ENCODE measurements around the gene ATG2B. TPM values are rescaled to one million over a fixed set of nuclear protein-coding genes. Genes with fewer than 3 reads are reported as not detected.

Gene ATG2B
- total and polyA plus RNA-seq, 3 experiments from 2014 or later = 2.6 to 19.8 (median 17.4) TPM

DNA sequence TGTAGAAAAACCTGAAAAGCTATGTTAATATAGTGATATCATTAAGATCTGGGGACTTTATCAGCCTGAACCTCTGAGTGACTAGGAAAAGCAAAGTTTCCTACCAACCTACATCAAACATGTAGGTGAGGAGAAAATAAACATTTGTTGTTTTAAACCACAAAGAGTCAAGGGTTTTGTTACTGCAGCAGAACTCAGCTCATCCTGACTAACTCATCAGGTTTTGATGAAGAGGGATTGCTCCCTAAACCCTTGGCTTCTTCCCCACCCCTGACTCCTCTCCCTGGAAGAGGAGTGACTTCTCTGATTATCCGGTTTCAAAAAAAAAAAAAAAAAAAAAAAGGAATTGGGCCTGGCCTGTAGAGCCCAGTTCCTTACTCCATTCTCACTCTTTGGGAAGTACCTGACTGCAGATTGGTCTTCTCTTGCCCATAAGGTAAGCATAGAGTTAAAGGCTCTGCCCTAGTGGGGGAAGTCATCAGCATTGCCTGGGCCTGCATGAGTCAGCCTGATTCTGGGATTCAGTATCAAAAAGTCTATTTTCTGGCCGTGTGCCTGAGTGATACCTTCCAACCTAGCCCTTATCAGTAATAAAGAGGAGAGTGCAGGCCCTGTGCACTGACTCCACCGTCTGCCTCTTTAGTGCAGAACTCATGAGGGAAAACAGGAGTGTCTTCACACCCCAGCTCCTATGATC is 90.2 kb downstream of the ATG2B start:
- no peaks in the 10 kb centered on the region for H3K27me3 ChIP-seq (ENCODE audit: insufficient read depth, low read length, poor library complexity, severe bottlenecking)
- ChIA-PET CTCF (interaction anchor here (1.0 kb wide), 1 partner anchor 14 kb away, joined by 3 read pairs; no protein-coding TSS in a partner anchor), POLR2A (no interaction called here)
- no peak overlapping the region for H3K4me3 ChIP-seq (ENCODE audit: low read length)
- H3K4me3 Mint-ChIP-seq = no peak overlapping the region
- DNase-seq = no peak
- peaks cover 0 to 9% (median 0%) of the 10 kb centered on the region in 3 donors for H3K36me3 Mint-ChIP-seq
- H3K27me3 Mint-ChIP-seq = peaks cover 5% of the 10 kb centered on the region in 2 donors
- H3K9me3 ChIP-seq (ENCODE audit: low read length) = peaks cover 4% of the 10 kb centered on the region
- H3K4me1 ChIP-seq (ENCODE audit: insufficient read depth, low read length) = no peaks in the 10 kb centered on the region
- H3K36me3 ChIP-seq (ENCODE audit: insufficient read depth, low read length) = no peaks in the 10 kb centered on the region
- no peak overlapping the region for H3K27ac ChIP-seq (ENCODE audit: low read depth, low read length)
- H3K27ac Mint-ChIP-seq = no peak overlapping the region
- H3K4me1 Mint-ChIP-seq = no peaks in the 10 kb centered on the region
- H3K9me3 Mint-ChIP-seq = peaks cover 0 to 13% (median 5%) of the 10 kb centered on the region in 5 donors

- H3K36me3 Mint-ChIP-seq = peaks cover 0 to 7% (median 0%) of the 10 kb centered on the region in 3 donors
- peaks cover 6 to 13% of the 10 kb centered on the region in 2 donors for H3K27me3 Mint-ChIP-seq
- H3K4me3 Mint-ChIP-seq = no peak overlapping the region
- DNase-seq = no peak
- ChIA-PET CTCF (no interaction called here), POLR2A (no interaction called here)
- H3K9me3 Mint-ChIP-seq = peaks cover 0 to 13% (median 5%) of the 10 kb centered on the region in 5 donors
- H3K27ac Mint-ChIP-seq = no peak overlapping the region
- Histone ChIP-seq H3K4me1 (ENCODE audit: insufficient read depth, low read length) (no peaks in the 10 kb centered on the region), H3K4me3 (ENCODE audit: low read length) (no peak overlapping the region), H3K9me3 (ENCODE audit: low read length) (no peaks in the 10 kb centered on the region), H3K27ac (ENCODE audit: low read depth, low read length) (no peak overlapping the region), H3K27me3 (ENCODE audit: insufficient read depth, low read length, poor library complexity, severe bottlenecking) (no peaks in the 10 kb centered on the region), H3K36me3 (ENCODE audit: insufficient read depth, low read length) (no peaks in the 10 kb centered on the region)
- no peaks in the 10 kb centered on the region for H3K4me1 Mint-ChIP-seq
These were observed 91.7 kb downstream of the ATG2B start for GRCh38 chr14:96271421-96271762.

DNA sequence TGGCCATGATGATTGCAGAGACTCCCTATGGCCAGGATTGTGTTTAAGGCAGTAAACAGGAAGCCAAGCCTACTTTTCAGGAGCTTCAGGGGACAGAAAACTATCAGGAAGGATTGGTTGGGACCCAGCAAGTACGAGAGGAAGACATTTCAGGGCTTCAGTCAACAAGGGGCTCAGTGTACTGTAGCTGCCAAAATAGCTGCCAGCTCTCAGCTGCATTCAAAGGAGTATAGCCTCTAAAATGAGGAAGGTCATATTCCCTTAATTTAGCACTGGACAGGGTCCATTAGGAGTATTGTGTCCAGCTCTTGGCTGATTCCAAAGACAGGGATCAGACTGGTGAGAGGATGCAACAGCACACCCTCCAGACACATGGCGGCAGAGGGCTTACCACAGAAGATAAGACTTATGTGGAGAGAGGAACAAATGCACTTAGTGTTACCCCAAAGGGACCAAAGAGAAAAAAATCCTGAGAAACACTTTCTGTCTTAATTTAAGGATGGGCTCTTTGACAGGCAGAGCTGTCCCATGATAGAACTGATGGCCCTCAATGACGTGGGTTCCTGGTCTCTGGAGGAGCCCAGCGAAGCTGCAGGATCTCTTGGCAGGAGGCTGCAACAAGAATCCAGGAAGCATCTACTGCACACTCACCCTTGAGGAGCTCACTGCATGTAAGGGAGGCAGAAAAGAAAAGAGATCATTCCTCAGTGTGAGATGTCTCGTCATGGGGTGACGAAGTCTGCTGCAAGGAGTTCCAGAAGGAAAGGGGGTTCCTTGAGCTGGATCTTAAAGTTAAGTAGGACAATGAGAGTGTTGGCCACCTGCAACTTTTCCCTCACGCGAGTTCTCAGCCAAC is 92.3 kb downstream of the ATG2B start:
- no peak overlapping the region for H3K4me3 ChIP-seq (ENCODE audit: low read length)
- CTCF ChIA-PET = no interaction called here
- no peak overlapping the region for H3K4me3 Mint-ChIP-seq
- H3K27ac Mint-ChIP-seq = peak overlapping the region in 2 of 8 donors; percentile 32 to 67
- no peaks in the 10 kb centered on the region for H3K36me3 ChIP-seq (ENCODE audit: insufficient read depth, low read length)
- H3K27me3 ChIP-seq (ENCODE audit: insufficient read depth, low read length, poor library complexity, severe bottlenecking) = no peaks in the 10 kb centered on the region
- H3K27ac ChIP-seq (ENCODE audit: low read depth, low read length) = no peak overlapping the region
- H3K4me1 Mint-ChIP-seq = no peaks in the 10 kb centered on the region
- peaks cover 0 to 13% (median 5%) of the 10 kb centered on the region in 5 donors for H3K9me3 Mint-ChIP-seq
- peaks cover 6 to 19% of the 10 kb centered on the region in 2 donors for H3K27me3 Mint-ChIP-seq
- no peaks in the 10 kb centered on the region for H3K9me3 ChIP-seq (ENCODE audit: low read length)
- no peak for DNase-seq
- POLR2A ChIA-PET = no interaction called here
- peaks cover 0 to 7% (median 0%) of the 10 kb centered on the region in 3 donors for H3K36me3 Mint-ChIP-seq
- no peaks in the 10 kb centered on the region for H3K4me1 ChIP-seq (ENCODE audit: insufficient read depth, low read length)

GRCh38 chr14:96269359-96269710 is 93.8 kb downstream of the ATG2B start:
- no peak for DNase-seq
- Histone ChIP-seq H3K27me3 (ENCODE audit: insufficient read depth, low read length, poor library complexity, severe bottlenecking) (no peaks in the 10 kb centered on the region), H3K4me3 (ENCODE audit: low read length) (no peak overlapping the region), H3K27ac (ENCODE audit: low read depth, low read length) (no peak overlapping the region), H3K9me3 (ENCODE audit: low read length) (no peaks in the 10 kb centered on the region), H3K36me3 (ENCODE audit: insufficient read depth, low read length) (no peaks in the 10 kb centered on the region), H3K4me1 (ENCODE audit: insufficient read depth, low read length) (no peaks in the 10 kb centered on the region)
- Mint-ChIP-seq H3K9me3 (peaks cover 0 to 13% (median 5%) of the 10 kb centered on the region in 5 donors), H3K36me3 (peaks cover 0 to 7% (median 0%) of the 10 kb centered on the region in 3 donors), H3K27me3 (peaks cover 6 to 26% of the 10 kb centered on the region in 2 donors), H3K4me1 (no peaks in the 10 kb centered on the region), H3K27ac (peak overlapping the region in 1 of 8 donors; percentile 55), H3K4me3 (no peak overlapping the region)
- POLR2A ChIA-PET = no interaction called here
- CTCF ChIA-PET = no interaction called here

DNA sequence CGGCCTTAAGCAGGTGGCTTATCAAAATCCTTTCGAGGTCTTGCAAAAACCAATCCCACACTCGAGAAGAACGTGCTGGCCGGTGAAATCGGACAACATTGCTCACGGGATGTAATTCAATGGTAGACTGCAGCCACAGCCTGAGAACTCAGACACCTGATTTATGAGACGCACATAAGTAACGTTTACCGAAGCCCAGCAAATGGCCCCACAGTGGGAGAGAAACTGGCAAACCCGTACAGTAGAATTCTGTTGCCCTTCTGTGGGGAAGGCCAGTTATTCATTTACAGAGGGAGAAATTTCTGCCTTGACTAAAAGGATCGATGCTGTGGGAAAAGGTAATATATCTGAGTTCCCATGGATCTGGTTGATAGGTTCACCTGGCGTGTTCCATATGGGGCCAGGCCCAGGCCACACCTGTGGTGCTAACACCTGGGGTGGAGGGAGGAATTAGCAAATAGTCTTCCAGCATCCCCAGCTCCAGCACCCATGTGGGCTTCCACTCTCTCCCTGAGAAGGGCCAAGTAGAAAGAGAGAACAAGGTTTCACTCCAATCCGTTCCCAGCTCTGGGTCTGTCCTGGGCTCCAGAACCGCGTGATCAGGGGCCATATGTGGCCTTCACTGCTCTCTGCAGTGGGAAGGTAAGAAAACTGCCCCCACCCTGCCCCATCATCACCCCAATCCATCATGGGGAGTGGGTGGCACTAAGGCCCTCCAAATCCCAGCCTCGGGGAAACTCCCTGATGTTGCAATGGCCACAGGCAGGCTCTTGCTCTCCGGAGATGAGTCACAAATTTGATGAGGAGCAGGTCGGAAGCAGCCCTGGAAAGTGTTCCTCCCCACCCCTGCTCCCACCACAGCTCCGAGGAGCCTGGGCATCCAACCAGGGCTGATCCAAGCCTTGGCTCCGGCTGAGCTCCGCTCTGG is 94.4 kb downstream of the ATG2B start:
- no peaks in the 10 kb centered on the region for H3K4me1 ChIP-seq (ENCODE audit: insufficient read depth, low read length)
- CTCF ChIA-PET = no interaction called here

DNA sequence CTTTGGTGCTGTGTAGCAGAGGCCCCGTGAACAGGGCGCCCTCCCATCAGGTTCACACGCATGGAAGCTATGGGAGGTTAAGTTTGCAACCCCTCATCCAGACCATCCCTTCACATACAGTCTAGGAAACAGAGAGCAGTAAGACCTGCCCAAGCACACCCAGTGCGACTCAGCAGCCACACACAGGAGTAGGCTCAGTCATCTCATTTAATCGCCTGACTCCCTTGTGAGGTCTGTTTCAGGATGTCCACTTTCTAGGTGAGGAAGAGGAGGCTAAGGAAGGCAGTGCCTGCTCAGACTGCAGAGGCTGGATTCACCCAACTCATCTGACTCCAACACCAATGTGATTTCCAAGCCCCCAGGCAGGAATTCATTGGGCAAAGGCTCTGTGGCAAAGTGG is 95.2 kb downstream of the ATG2B start:
- ChIA-PET POLR2A (no interaction called here), CTCF (no interaction called here)
- no peaks in the 10 kb centered on the region for H3K36me3 ChIP-seq (ENCODE audit: insufficient read depth, low read length)
- Mint-ChIP-seq H3K27me3 (peaks cover 6 to 26% of the 10 kb centered on the region in 2 donors), H3K4me3 (no peak overlapping the region), H3K27ac (no peak overlapping the region), H3K9me3 (peaks cover 0 to 13% (median 2%) of the 10 kb centered on the region in 5 donors), H3K36me3 (no peaks in the 10 kb centered on the region), H3K4me1 (no peaks in the 10 kb centered on the region)
- DNase-seq = no peak
- H3K27ac ChIP-seq (ENCODE audit: low read depth, low read length) = no peak overlapping the region
- H3K4me3 ChIP-seq (ENCODE audit: low read length) = no peak overlapping the region
- H3K4me1 ChIP-seq (ENCODE audit: insufficient read depth, low read length) = no peaks in the 10 kb centered on the region
- H3K9me3 ChIP-seq (ENCODE audit: low read length) = no peaks in the 10 kb centered on the region
- no peaks in the 10 kb centered on the region for H3K27me3 ChIP-seq (ENCODE audit: insufficient read depth, low read length, poor library complexity, severe bottlenecking)

More for the DNA sequence above, 94.4 kb downstream of the ATG2B start:
- H3K4me1 Mint-ChIP-seq = no peaks in the 10 kb centered on the region
- no peaks in the 10 kb centered on the region for H3K27me3 ChIP-seq (ENCODE audit: insufficient read depth, low read length, poor library complexity, severe bottlenecking)
- H3K4me3 Mint-ChIP-seq = no peak overlapping the region
- peaks cover 6 to 26% of the 10 kb centered on the region in 2 donors for H3K27me3 Mint-ChIP-seq
- peaks cover 0 to 7% (median 0%) of the 10 kb centered on the region in 3 donors for H3K36me3 Mint-ChIP-seq
- H3K4me3 ChIP-seq (ENCODE audit: low read length) = no peak overlapping the region
- H3K9me3 Mint-ChIP-seq = peaks cover 0 to 13% (median 5%) of the 10 kb centered on the region in 5 donors
- H3K27ac Mint-ChIP-seq = no peak overlapping the region
- POLR2A ChIA-PET = no interaction called here
- H3K9me3 ChIP-seq (ENCODE audit: low read length) = no peaks in the 10 kb centered on the region
- DNase-seq = no peak
- H3K36me3 ChIP-seq (ENCODE audit: insufficient read depth, low read length) = no peaks in the 10 kb centered on the region
- no peak overlapping the region for H3K27ac ChIP-seq (ENCODE audit: low read depth, low read length)

GRCh38 chr14:96267336-96267735 is 95.8 kb downstream of the ATG2B start:
- no peak overlapping the region for H3K27ac ChIP-seq (ENCODE audit: low read depth, low read length)
- Mint-ChIP-seq H3K4me3 (no peak overlapping the region), H3K27me3 (peaks cover 6 to 26% of the 10 kb centered on the region in 2 donors), H3K4me1 (no peaks in the 10 kb centered on the region), H3K36me3 (no peaks in the 10 kb centered on the region), H3K27ac (no peak overlapping the region), H3K9me3 (peaks cover 0 to 9% (median 2%) of the 10 kb centered on the region in 5 donors)
- no peaks in the 10 kb centered on the region for H3K9me3 ChIP-seq (ENCODE audit: low read length)
- ChIA-PET POLR2A (no interaction called here), CTCF (no interaction called here)
- no peak overlapping the region for H3K4me3 ChIP-seq (ENCODE audit: low read length)
- DNase-seq = no peak
- no peaks in the 10 kb centered on the region for H3K27me3 ChIP-seq (ENCODE audit: insufficient read depth, low read length, poor library complexity, severe bottlenecking)
- H3K36me3 ChIP-seq (ENCODE audit: insufficient read depth, low read length) = no peaks in the 10 kb centered on the region
- H3K4me1 ChIP-seq (ENCODE audit: insufficient read depth, low read length) = no peaks in the 10 kb centered on the region

Measured in CD8-positive, alpha-beta memory T cell (primary cell).